GM18867 (cell line): Measurements from ENCODE around the gene ARFGAP2.
"Not testable (repeated sequence)": the region's sequence is repeated elsewhere in the genome, so short reads cannot be mapped to it uniquely, and the experiment has no call there.

ENCODE experiments used
- ATAC-seq: cut with Tn5 transposase; IDR thresholded peaks from one replicate; pipeline ENCODE4 v1.9.1; 2021; ENCODE audit warnings: mild to moderate bottlenecking, moderate library complexity; ENCODE audit not compliant: unreplicated experiment

ARFGAP2 gene

DNA sequence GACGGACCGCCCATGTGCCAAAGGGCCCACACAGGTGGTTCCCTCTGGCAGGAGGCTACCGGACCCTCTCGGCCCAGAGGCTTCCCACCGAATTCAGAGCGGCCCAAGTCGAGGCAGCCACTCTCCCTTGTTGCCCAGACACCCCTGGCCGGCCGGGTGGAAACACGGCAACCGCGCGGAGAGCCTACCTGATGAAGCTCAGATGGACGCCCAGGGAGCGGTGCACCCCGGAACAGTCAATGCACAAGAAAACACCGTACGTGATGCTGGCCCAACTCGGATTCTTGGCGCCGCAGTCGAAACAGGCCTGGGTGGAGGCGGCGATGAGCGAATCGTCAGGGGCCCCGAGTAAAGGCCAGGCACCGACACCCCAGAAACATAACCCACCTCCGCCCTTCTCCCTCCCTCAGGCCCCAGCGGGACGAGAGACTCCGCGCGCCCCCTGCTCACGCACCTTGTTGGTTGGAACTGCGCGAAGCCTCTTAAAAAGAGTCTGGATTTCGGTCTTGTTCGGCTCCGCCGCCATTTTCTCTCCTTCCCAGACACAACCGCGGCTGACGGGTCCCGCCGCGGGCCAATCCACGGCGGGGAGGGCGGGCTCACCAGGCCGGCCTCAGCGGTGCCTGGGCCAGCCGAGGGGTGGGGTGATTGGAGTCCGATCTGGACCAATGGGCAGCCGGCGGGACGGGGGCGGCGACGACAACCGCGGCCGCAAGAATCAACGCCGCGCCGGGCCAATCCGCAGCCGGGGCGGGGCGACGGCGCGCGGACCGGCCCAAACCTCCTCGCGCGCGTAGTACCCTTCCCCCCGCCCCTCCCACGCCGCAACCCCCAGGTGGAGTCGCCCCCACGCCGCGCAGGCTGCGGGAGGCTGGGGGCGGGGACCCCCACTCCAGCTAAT is at the start of gene ARFGAP2:
ARFGAP2 (minus strand) TSS at position 552 of the 901 bp plus-strand sequence; CDS start at position 526, 26 bp downstream.
- ATAC-seq, result peak; percentile 86

DNA sequence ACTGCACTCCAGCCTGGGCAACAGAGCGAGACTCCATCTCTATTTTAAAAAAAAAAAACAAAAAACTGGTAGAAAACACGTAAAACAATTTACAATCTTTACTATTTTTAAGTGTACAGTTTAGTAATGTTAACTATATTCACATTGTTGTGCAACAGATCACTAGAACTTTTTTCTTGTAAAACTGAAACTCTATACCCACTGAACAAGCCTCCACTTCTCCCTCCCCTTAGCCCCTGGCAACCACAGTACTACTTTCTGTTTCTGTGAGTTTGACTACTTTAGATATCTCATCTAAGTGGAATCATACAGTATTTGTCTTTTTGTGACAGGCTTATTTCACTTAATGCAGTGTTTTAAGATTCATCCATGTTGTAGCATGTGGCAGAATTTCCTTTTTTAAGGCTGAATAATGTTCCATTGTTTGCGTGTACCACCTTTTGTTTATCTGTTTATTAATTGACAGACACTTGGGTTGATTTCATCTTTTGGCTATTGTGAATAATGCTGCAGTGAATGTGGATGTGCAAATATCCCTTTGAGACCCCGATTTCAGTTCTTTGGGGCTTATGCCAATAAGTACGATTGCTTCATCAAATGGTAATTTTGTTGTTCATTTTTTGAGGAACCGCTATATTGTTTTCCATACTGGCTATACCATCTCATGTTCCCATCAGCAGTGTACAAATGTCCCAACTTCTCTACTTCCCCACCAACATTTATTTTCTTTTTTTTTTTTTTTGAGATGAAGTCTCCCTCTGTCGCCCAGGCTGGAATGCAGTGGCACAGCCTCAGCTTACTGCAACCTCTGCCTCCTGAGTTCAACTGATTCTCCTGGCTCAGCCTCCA is 49.1 kb upstream of the ARFGAP2 start:
- ATAC-seq, result peak; percentile 81

DNA sequence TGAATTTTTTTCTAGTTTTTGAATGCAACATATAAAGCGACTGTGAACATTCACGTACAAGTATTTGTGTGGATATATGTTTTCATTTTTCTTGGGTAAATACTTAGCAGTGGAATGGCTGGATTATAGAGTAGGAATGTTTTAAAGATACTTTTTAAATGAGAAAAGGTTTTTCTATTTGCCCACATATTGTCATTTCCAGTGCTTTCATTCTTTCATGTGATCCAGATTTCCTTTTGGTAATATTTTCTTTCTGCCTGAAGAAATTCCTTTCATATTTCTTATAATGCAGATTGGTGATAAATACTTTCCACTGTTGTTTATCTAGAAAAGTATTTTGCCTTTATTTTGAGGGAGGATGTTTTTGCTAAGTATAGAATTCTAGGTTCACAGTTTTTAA is 46.0 kb upstream of the ARFGAP2 start:
- no peak for ATAC-seq

DNA sequence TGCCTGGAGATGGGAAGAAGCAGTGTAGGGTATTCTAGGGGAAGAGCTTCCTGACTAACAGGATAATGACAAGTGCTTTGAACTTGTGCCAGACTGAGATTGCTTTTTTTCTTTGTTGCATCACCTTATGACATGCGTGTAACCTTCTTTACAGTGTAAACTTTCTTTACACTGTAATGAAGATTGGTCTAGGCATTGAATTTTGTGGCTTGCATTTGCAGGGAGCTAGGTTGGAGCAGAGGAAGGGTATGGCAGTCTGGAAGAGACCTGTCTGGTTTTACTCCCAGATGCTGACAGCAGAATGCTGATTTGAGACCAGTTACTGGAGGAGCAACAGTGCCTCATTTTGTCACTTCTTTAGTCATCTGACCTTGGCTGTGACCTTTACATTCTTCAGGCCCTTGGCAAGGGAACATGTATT is 43.7 kb upstream of the ARFGAP2 start:
- no peak for ATAC-seq

DNA sequence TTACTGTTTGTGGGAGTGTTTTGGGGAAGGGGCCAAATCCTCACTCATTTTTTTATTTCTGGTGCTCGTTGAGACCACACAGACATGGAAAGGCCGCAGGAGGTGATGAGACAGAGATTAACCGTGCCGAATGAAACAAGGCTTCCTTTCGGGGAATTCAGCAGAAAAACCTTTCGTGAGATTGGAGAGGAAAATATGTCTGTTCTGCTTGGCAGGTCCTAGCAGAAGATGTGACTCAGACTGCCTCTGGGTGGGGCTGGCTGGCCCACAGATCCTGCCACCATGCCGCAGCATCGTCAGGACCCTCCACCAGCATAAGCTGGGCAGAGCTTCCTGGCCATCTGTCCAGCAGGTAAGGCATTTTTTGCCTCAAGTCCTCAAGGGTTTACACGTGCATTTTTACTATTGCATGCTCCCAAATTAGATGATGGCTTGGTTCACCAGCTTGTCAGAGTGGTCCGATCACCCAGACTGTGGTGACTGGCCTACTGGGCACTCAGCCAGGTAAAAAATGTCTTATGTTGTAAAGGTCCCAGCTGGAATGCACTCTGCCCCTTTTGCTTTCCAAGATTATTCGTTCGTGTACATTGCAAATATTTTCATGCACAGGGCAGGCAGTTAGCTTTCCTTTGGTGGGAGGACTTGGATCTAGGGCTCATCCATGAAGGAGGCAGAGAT is 39.6 kb upstream of the ARFGAP2 start:
- ATAC-seq, result peak; percentile 43

DNA sequence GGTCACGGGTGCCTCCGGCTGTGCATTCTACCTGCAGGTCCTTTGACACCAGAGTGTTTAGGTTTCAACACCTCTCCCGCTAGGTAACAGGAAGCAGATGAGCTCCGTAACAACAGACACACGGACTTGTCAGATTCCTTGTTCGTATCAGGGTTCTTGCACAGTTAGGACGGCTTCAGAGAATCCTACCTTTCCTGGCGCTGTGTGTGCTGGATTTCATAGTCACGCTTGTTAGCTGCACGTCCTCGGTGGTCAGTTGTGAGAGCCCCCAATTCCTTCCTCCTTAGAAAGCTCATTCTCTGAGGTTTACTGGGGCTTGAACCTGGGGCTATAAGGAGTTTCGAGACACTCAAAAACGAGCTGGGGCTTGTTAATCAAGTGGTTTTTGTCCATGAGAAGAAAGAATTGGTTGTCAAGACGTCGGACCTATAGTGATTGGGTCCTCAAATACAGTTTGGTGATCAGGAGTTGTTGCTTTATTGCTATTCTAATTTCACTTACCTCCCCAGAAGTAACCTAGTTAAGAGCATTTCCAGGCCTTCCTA is 38.8 kb upstream of the ARFGAP2 start:
- no peak for ATAC-seq

DNA sequence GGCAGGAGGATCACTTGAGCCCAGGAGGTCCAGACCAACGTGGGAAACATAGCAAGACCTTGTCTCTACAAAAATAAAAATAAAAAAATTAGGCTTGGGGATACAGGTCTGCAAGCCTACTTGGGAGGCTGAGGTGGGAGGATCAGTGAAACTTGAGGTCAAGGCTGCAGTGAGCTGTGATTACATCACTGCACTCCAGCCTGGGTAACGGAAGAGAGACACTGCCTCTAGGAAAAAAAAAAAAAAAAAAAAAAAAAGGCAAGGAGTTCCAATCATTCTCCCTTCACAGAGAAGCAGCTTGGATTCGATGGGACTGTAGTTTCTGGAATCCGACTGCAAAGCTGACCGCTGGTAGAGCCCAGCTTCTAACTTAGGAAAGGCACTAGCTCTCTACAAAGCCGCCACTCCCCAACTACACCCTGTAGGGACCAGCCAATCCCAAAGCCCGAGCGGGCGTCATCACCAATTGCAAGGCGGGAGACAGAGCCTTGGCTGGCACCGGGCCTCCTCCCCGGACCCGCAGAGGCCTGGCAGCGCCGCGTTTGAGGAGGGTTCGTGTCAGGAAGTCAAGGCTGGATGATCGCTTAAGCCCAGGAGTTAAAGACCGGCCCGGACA is 37.4 kb upstream of the ARFGAP2 start:
- ATAC-seq, result peak; percentile 63

DNA sequence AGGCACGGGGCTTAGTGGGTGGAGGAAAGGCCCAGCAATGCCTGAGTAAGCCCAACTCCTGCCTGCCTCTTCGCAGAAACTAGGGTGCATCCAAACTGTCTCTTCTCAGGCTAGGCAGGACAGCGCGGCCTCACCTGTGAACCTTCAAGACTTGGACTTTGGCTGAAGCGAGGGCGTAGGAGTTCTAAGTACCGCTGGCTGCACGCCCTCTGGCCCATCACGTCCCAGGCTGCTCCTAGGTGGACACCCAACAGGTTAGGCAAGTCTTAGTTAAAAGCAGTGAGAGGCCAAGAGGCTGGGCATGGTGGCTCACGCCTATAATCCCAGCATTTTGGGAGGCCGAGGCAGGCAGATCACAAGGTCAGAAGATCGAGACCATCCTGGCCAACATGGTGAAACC is 36.3 kb upstream of the ARFGAP2 start:
- no peak for ATAC-seq

DNA sequence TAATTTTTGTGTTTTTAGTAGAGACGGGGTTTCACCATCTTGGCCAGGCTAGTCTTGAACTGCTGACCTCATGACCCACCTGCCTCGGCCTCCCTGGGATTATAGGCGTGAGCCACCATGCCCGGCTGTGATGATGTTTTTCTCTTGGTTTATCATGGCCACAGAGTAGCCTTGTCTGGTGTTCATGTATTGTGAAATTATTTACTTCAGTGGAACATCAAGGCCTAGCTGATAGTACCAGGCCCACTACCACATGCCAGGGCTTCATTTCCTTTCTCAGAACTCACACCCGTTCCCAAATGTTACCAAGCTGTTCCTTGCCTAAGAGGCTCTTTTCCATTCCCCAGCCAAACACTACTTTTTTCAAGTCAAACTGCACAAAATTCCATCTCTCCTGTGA is 31.9 kb upstream of the ARFGAP2 start:
- no peak for ATAC-seq

DNA sequence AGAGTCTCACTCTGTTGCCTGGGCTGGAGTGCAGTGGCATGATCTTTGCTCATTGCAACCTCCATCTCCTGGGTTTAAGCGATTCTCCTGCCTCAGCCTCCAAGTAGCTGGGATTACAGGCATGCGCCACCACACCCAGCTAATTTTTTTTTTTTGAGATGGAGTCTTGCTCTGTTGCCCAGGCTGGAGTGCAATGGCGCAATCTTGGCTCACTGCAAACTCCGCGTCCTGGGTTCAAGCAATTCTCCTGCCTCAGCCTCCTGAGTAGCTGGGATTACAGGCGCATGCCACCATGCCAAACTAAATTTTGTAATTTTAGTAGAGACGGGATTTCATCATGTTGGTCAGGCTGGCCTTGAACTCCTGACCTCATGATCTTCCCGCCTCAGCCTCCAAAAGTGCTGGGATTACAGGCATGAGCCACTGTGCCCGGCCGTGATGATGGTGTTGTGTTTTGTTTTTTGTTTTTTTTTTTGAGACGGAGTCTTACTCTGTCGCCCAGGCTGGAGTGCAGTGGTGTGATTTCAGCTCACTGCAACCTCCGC is 31.4 kb upstream of the ARFGAP2 start:
- not testable (repeated sequence) for ATAC-seq

DNA sequence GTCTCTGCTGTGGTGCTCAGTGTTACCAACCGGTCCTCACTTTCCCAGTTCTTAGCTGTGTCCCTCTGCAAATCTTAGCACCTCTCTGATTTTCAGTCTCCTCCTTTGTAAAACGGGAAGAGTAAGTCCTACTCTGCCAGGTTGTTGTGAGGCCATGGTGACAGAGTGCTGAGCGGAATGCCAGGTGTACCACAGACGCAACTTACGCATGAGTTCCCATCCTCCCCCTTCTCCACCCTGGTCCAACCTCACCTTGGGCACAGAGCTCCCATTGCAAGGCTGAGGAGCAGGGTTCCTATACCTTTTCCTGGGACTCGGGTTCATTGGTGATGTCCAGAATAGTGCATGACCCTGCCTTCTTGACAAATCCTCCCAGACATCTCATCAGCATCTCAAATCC is 30.8 kb upstream of the ARFGAP2 start:
- no peak for ATAC-seq

DNA sequence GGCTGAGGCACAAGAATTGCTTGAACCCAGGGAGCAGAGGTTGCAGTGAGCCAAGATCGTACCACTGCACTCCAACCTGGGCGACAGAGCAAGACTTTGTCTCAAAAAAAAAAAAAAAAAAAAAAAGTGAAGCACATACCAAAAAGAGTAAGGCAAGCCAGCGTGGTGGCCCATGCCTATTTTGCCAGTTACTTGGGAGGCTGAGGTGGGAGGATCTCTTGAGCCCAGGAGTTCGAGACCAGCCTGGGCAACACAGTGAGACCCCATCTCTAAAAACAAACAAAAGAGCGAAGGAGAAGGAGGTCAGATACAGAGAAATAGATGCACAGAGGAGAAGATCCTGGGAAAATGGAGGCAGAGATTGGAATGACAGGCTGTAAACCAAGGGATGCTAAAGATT is 29.9 kb upstream of the ARFGAP2 start:
- ATAC-seq, result not testable (repeated sequence)

DNA sequence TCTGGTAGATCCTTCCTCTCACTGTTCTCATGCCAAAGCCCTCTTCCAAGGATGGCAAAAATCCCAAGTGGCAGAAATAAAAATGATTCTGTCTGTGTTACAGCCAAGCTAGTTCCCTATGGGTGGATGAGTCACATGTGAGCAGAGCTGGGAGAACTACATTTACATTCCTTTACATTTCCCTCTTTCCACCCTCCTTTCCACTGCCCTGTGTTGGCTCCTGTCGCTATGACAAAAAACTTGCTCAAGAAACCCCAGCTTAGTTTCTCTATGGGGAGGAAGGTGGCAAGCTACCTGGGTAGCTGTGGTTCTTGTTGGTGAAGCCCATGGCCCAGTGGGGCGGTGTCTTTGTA is 27.9 kb upstream of the ARFGAP2 start:
- no peak for ATAC-seq

DNA sequence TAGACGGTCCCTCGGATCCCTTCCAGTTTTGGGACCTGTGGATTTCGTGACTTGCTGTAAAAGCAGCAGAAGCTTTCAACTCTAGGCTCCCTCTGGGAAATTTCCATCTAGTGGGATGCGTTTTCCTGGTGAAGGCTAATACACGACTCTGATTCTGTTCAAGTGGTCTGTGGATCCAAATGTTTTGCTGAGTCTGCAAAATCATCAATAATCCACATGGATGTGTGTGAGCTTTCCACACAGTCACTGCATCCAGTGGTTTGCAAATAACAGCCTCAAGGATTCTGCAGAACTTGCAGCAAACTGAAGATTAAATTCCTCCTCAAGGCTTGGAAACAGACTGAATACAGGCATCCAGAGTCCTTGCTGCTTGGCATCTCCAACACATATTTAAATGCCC is 25.9 kb upstream of the ARFGAP2 start:
- no peak for ATAC-seq

DNA sequence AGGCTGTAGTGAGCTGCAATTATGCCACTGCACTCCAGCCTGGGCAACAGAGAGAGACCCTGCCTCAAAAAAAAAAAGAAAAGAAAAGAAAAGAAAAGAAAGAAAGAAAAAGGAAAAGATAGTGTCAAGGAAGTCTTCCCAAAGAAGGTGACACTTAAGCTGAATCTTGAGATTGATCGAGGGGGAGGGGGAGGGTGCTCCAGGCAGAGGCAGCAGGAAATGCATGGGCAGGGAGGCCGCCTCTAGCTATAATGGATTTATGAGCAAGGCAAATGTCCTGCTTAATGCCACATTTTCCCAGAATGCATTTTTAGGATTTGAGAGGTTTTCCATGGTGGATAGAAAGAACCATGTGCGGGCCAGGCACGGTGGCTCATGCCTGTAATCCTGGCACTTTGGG is 24.3 kb upstream of the ARFGAP2 start:
- no peak for ATAC-seq

DNA sequence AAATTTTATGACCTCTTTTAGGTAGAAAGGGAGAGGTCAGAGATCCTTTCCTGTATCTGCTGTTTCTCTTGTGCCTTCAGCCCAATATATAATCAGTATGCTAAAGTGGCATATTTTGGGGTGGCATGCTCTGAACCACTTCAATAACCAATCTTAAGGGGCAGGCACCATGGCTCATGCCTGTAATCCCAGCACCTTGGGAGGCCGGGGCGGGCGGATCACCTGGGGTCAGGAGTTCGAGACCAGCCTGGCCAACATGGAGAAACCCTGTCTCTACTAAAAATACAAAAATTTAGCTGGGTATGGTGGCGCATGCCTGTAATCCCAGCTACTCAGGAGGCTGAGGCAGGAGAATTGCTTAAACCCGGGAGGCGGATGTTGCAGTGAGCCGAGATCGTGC is 21.5 kb upstream of the ARFGAP2 start:
- ATAC-seq, result not testable (repeated sequence)

DNA sequence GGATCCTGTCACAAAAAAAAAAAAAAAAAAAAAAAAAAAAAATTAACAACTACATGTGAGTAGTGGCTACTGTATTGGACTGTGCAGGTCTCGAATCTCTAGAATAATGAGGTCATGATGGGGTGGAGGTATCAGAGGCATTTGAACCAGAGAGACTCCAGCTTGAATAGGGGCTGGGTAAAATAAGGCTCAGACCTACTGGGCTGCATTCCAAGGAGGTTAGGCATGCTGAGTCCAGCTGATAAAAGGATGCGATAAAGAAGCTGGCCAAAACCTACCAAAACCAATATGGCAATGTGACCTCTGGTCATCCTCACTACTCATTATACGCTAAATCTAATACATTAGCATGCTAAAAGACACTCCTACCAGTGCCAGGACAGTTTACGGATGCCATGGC is 15.4 kb upstream of the ARFGAP2 start:
- no peak for ATAC-seq

DNA sequence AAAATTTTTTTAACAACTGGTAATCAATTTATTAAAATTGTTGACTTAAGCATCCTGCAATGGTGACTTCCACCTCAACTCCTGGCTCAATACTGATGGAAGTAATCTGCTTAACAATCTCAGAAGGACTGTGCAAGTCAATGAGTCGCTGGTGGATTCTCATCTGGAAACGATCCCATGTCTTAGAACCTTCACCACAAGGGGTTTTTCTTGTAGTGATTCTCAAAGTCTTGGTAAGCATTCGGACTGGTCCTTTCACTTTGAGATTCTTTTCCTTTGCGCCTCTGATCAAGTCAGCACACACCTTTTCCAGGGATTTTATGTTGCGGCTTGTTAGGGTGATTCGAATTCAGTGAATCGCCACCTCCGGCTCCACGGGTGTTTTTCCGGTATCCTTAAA is 14.5 kb upstream of the ARFGAP2 start:
- ATAC-seq, result not testable (repeated sequence)

DNA sequence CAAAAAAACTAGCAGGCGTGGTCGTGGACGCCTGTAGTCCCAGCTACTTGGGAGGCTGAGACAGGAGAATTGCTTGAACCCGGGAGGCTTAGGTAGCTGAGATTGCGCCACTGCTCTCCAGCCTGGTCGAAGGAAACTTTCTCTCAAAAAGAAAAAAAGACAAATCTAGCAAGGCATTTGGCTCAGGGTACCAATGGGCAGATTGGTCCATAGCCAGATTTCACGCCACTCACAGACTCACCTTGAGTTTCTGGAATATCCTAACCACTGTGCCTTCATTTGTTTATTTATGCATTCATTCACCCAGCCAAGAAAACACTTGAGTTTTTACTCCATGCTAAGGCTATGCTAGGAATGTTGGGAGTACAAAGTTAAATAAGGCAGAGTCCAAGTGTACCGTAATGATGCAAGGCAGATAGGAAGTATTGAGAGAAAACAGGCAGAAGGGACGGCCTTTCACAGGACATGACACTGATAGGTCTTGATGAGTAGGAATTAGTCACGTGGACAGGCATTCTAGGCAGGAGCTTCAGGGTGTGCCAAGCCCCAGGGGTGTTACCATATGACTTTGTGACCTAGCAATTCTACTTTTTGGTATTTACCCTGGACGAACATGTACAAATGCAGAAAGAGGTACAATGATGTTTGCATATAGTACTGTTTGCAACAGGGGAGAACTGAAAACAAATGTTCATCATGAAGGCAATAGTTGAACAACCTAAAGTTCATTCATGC is 12.6 kb upstream of the ARFGAP2 start:
- no peak for ATAC-seq

DNA sequence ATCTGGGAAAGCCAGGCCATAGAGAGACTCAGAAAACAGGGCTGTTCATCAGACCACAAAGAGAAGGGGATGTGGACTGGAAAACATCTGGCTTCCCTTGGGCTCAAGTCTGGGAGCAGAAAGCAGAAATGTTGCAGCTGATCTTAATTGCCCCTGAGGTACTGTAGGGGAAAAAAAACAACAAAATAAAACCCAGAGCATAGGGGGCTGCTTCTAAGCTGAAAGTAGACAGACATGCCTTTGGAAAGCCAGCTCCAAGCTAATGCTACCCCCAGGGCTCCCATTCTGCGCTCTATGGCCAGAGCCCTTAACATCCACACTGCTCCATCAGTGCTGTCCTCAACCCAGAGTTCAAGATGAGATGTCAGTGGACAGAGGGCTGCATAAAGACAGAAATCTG is 11.6 kb upstream of the ARFGAP2 start:
- ATAC-seq, result no peak
